NT2/D1 (cell line): ENCODE results near the gene ALDH4A1.

Experiments
- DNase-seq: peaks from one replicate; pipeline ENCODE4 v3.0.0-alpha.2; 2011; ENCODE audit warnings: low read depth, low spot score
- H3K27me3 ChIP-seq: 2 replicates; pipeline ENCODE4 v1.6.0; 2011; ENCODE audit warnings: mild to moderate bottlenecking; ENCODE audit not compliant: insufficient read length, insufficient read depth
- H3K36me3 ChIP-seq: 2 replicates; pipeline ENCODE4 v1.6.1; 2011; ENCODE audit warnings: mild to moderate bottlenecking, low read length, mixed read lengths; ENCODE audit not compliant: insufficient read depth, insufficient read length
- H3K4me1 ChIP-seq: 2 replicates; pipeline ENCODE4 v1.5.1; 2011; ENCODE audit not compliant: insufficient read depth, insufficient read length
- H3K4me3 ChIP-seq: 2 replicates; pipeline ENCODE4 v1.5.1; 2011; ENCODE audit warnings: low read depth; ENCODE audit not compliant: insufficient read length
- H3K9ac ChIP-seq: 2 replicates; pipeline ENCODE4 v1.6.0; 2011; ENCODE audit warnings: low read depth; ENCODE audit not compliant: insufficient read length
- H3K9me3 ChIP-seq: 2 replicates; pipeline ENCODE4 v1.5.1; 2011; ENCODE audit warnings: mild to moderate bottlenecking, low read length; ENCODE audit not compliant: insufficient read depth
- SUZ12 ChIP-seq: IDR thresholded peaks from 2 replicates; pipeline ENCODE4 v1.6.1; 2011; ENCODE audit not compliant: insufficient read length, insufficient read depth; ENCODE audit errors: extremely low read depth
- YY1 ChIP-seq: IDR thresholded peaks from 2 replicates; pipeline ENCODE4 v1.6.1; 2011; ENCODE audit not compliant: insufficient read length, insufficient read depth
- ZNF274 ChIP-seq: IDR thresholded peaks from 2 replicates; pipeline ENCODE4 v1.6.1; 2011; ENCODE audit warnings: mild to moderate bottlenecking, low read depth, low read length

Gene ALDH4A1

DNA sequence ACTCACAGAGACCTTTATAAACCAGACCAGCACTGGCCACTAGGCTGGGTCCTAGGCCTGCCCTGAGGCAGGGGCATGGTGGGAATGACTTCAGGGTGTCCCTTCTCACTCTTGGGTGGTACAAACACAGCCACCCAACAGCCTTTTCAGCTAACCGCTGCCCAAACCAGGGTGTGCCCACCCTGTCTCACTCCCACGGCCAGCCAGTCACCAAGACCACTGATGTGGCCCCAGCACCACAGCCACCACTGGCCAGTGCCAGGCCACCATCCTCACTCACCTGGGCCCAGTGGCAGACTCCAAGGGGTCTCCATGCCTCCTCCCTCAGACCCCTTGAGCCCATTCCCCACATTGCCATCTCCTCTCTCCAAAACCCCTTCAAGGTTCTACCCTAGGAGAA is 70.7 kb downstream of the ALDH4A1 start:
- TF ChIP-seq YY1 (no peak), ZNF274 (no peak), SUZ12 (no peak)
- peaks cover 11% of the 10 kb centered on the region for H3K27me3 ChIP-seq
- H3K36me3 ChIP-seq, result no peaks in the 10 kb centered on the region
- no peak for DNase-seq
- H3K4me1 ChIP-seq, result no peaks in the 10 kb centered on the region
- H3K9me3 ChIP-seq, result peaks cover 10% of the 10 kb centered on the region; the same call in 1 of the 2 replicates
- no peak overlapping the region for H3K4me3 ChIP-seq
- no peak overlapping the region for H3K9ac ChIP-seq

DNA sequence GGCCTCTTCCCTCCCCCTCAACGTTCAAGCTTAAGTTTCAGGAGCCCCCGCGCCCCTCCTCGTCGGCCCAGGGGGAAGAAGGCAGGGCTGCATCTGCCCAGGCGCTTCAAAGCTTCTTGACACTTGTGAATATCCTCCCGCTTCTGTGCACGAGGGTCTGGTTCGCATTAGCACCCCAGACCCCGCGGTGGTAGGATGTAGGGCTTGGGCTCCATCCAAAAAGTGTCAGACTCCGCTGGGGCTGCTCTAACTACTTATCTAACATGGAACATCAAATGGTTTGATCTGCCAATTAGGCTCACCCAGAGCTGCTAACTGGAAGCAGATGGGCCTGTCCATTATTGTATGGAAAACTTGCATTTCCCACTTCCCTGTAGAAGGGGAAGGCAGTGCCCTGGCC is 71.8 kb downstream of the ALDH4A1 start:
- Histone ChIP-seq H3K27me3 (peaks cover 11% of the 10 kb centered on the region), H3K4me3 (no peak overlapping the region), H3K9ac (no peak overlapping the region), H3K4me1 (no peaks in the 10 kb centered on the region), H3K9me3 (peaks cover 10% of the 10 kb centered on the region; the same call in 1 of the 2 replicates), H3K36me3 (no peaks in the 10 kb centered on the region)
- DNase-seq, result no peak
- no peak for TF ChIP-seq SUZ12
- no peak for TF ChIP-seq ZNF274
- TF ChIP-seq YY1, result no peak

GRCh38 chr1:18829671-18830070 is 72.7 kb downstream of the ALDH4A1 start:
- no peaks in the 10 kb centered on the region for H3K4me1 ChIP-seq
- H3K36me3 ChIP-seq, result no peaks in the 10 kb centered on the region
- peaks cover 10% of the 10 kb centered on the region; the same call in 1 of the 2 replicates for H3K9me3 ChIP-seq
- H3K4me3 ChIP-seq, result no peak overlapping the region
- no peak for DNase-seq
- no peak for TF ChIP-seq SUZ12
- TF ChIP-seq YY1, result no peak
- no peak for TF ChIP-seq ZNF274
- H3K27me3 ChIP-seq, result peaks cover 11% of the 10 kb centered on the region
- H3K9ac ChIP-seq, result no peak overlapping the region

DNA sequence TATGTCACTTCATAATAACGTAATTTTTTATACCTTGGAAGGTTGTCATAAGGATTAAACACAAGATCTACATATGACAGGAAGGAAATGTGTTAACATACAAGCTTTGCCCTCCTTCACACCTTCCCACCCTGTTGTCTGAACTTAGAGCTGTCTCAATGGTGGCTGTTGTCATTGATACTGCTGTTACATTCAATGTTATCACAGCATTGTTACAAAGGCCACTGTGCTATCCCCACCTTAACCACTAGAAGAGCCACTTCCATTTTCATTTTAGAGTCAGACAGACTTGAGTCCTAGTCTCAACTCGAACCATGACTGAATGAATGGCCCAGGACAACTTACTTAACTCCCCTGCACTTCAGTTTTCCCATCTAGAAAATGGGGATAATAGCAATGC is 74.1 kb downstream of the ALDH4A1 start:
- peaks cover 10% of the 10 kb centered on the region; the same call in 1 of the 2 replicates for H3K9me3 ChIP-seq
- H3K4me1 ChIP-seq, result no peaks in the 10 kb centered on the region
- no peak overlapping the region for H3K9ac ChIP-seq
- no peak for DNase-seq
- H3K36me3 ChIP-seq, result no peaks in the 10 kb centered on the region
- no peak overlapping the region for H3K4me3 ChIP-seq
- TF ChIP-seq YY1 (no peak), SUZ12 (no peak), ZNF274 (no peak)
- H3K27me3 ChIP-seq, result peaks cover 5% of the 10 kb centered on the region

DNA sequence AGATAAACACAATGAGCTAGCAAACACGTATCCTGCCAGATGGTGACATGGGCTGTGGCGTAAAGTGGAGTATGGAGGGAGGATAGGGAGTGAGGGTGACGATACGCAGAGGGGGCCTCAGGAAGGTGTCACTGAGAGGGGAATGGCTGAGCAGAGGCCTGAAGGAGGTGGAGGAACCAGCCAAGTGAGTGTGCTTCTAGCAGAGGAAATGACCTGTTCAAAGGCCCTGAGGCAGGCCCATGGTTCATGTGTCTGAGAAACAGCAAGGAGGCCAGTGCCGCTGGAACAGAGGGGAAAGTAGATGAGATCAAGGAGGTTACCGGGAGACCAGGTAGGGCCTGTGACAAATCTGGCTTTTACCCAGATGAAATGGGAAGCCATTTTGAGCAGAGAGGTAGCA is 78.9 kb downstream of the ALDH4A1 start:
- Histone ChIP-seq H3K9me3 (0 out of 2 replicates have a peak, but pooled peaks cover 5% of the 10 kb centered on the region), H3K4me1 (peaks cover 4% of the 10 kb centered on the region), H3K27me3 (peaks cover 22% of the 10 kb centered on the region), H3K36me3 (no peaks in the 10 kb centered on the region), H3K4me3 (no peak overlapping the region), H3K9ac (no peak overlapping the region)
- DNase-seq, result no peak
- TF ChIP-seq SUZ12 (no peak), YY1 (no peak), ZNF274 (no peak)
